ENCODE measurements around the gene NXNL2. TPM values are rescaled to one million over a fixed set of nuclear protein-coding genes. Genes with fewer than 3 reads are reported as not detected.
A peak's percentile ranks its signal among the peaks of the same experiment; 100 is the strongest.

Gene NXNL2
- total RNA-seq, result not detected

DNA sequence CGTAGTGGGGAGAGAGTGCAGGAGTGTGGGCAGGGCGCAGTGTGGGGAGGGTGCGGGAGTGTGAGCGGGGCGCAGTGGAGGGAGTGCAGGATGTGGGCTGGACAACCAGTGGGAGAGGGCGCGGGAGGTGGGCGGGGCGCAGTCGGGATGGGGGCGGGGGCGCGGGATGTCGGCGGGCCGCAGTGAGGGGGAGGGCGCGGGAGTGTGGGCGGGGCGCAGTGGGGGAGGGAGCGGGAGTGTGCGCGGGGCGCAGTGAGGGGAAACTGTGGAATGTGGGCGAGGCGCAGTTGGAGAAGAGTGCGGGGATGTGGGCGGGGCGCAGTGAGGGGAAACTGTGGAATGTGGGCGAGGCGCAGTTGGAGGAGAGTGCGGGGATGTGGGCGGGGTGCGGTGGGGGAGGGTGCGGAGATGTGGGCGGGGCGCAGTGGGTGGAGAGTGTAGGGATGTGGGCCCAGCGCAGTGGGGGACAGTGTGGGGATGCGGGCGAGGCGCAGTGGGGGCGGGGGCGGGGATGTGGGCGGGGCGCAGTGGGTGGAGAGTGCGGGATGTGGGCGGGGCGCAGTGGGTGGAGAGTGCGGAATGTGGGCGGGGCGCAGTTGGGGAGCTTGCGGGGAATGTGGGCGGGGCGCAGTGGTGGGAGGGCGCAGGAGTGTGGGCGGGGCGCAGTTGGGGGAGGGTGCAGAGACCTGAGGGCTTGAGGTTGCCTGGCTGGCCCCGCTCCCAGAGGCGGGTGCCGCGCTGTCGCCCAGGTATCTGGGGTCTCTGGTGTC, at the start of gene NXNL2:
Gene NXNL2, plus strand, starts transcription at position 723 of the 770 bp plus-strand sequence. CDS start 257 bp downstream, outside the sequence.
- Mint-ChIP-seq H3K4me3 (no peak within 1 kb of the TSS), H3K36me3 (ENCODE audit: low read depth) (no peaks in the 10 kb centered on the region), H3K4me1 (ENCODE audit: low read depth) (peaks cover 28% of the 10 kb centered on the region), H3K27ac (no peak within 1 kb of the TSS), H3K9me3 (ENCODE audit: insufficient read depth) (no peaks in the 10 kb centered on the region), H3K27me3 (ENCODE audit: low read depth) (peaks cover 49% of the 10 kb centered on the region)
- DNase-seq (peak; percentile 48), ATAC-seq (peak; percentile 59)
- ChIA-PET CTCF (no interaction called here), POLR2A (no interaction called here)

DNA sequence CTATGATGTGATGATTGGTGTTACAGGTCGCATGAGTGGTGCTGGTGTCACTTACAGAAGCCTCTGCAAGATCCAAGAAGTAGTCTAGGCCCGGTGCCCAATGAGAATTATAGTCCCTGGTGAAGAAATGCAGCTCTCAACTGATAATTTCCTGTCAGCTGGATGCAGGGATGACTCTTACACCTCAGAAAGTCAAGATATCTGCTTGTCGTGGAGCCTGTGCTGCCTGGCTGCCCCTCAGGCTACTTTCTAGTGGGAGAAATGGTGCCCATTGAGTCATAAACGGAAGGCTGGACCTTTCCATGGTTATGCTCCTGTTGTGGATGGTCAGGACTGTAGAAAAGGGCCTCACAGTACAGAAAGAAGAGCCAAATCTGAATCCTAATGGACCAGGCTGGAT, 46.8 kb upstream of the NXNL2 start:
- Mint-ChIP-seq H3K36me3 (ENCODE audit: low read depth) (peaks cover 2% of the 10 kb centered on the region), H3K27ac (no peak overlapping the region), H3K27me3 (ENCODE audit: low read depth) (no peaks in the 10 kb centered on the region), H3K9me3 (ENCODE audit: insufficient read depth) (no peaks in the 10 kb centered on the region), H3K4me3 (no peak overlapping the region), H3K4me1 (ENCODE audit: low read depth) (no peaks in the 10 kb centered on the region)
- POLR2A ChIA-PET, result no interaction called here
- no peak for ATAC-seq
- CTCF ChIA-PET, result no interaction called here
- no peak for DNase-seq

DNA sequence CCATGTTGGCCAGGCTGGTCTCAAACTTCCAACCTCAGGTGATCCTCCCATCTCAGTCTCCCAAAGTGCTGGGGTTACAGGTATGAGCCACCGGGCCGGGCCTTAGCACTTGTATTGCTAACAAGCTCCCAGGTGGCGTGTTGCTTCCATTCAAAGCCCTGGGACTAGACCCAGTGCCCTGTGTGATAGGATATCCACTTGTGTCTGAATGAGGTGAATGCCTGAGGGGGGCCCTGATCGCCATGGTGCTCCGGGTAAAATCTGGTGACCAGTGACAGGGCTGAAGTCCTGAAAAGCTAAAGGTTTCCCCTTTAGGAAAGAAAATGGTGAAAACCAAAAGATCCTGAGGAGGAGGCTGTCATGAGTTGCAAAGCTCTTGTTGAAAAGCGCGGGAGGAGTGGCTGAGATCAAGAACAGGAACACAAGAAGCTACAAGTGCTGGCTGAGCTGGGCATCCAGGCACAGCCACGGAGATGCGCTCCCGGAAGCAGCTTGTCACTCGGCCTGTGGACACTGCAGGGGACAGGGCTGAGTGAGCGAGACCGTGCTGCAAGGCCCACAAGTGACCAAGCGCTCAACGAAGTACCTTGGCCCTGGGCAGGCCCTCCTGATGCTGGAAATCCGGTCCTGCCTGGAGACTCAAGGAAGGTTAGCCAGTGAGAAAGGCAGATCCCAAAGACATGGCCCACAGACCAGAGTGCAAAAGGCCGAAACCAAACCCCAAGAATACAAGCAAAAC, 39.8 kb upstream of the NXNL2 start:
- Mint-ChIP-seq H3K4me1 (ENCODE audit: low read depth) (no peaks in the 10 kb centered on the region), H3K36me3 (ENCODE audit: low read depth) (no peaks in the 10 kb centered on the region), H3K27ac (no peak overlapping the region), H3K9me3 (ENCODE audit: insufficient read depth) (no peaks in the 10 kb centered on the region), H3K4me3 (no peak overlapping the region), H3K27me3 (ENCODE audit: low read depth) (no peaks in the 10 kb centered on the region)
- CTCF ChIA-PET, result interaction anchor here (0.7 kb wide), 1 partner anchor 78 kb away, joined by 3 read pairs; no protein-coding TSS in a partner anchor
- POLR2A ChIA-PET, result no interaction called here
- DNase-seq (no peak), ATAC-seq (no peak)

DNA sequence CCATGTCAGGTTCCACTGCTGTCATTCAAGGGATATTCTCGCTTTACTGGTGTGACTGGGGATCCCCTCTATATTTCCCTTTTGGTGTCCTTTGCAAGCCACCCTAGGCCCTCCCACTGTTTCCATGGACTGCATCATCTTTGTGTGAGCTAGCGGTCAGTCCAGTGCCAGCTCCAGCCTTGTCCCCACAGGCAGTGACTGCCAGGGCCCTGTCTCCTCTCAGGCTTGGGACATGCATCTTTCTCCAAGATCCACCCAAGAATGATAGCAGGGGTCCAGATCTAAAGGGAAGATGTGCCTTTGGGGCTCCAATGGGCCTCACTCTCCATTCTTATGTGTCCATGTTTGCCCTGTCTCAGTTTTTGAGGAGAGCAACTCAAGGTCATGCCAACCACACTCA, 37.8 kb upstream of the NXNL2 start:
- POLR2A ChIA-PET, result no interaction called here
- no peaks in the 10 kb centered on the region for H3K9me3 Mint-ChIP-seq (ENCODE audit: insufficient read depth)
- CTCF ChIA-PET, result no interaction called here

DNA sequence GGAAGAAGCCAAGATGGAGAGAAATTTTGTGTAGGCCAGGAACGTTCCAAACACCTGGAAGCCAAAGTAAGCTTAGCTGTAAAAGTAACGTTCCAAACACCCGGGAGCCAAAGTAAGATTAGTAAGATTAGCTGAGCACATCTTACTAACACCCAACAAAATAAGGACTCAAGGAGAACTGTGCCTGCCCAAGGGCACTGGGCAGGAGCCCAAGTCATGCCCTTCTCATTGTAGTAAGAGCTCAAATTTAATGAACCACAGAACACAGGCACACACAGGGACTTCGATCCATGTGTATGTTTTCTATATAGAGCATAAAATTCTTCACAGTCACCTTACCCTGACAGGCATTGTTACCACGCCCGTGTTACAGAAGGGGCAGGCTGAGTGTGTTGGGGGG, 36.1 kb upstream of the NXNL2 start:
- no peak overlapping the region for H3K27ac Mint-ChIP-seq
- H3K36me3 Mint-ChIP-seq (ENCODE audit: low read depth), result no peaks in the 10 kb centered on the region
- no peak overlapping the region for H3K4me3 Mint-ChIP-seq
- no peaks in the 10 kb centered on the region for H3K27me3 Mint-ChIP-seq (ENCODE audit: low read depth)
- ChIA-PET POLR2A (no interaction called here), CTCF (no interaction called here)
- no peaks in the 10 kb centered on the region for H3K4me1 Mint-ChIP-seq (ENCODE audit: low read depth)
- no peaks in the 10 kb centered on the region for H3K9me3 Mint-ChIP-seq (ENCODE audit: insufficient read depth)
- no peak for DNase-seq
- no peak for ATAC-seq

More for the DNA sequence above, 37.8 kb upstream of the NXNL2 start:
- H3K36me3 Mint-ChIP-seq (ENCODE audit: low read depth), result no peaks in the 10 kb centered on the region
- no peak for ATAC-seq
- H3K27me3 Mint-ChIP-seq (ENCODE audit: low read depth), result no peaks in the 10 kb centered on the region
- H3K4me3 Mint-ChIP-seq, result no peak overlapping the region
- no peak overlapping the region for H3K27ac Mint-ChIP-seq
- H3K4me1 Mint-ChIP-seq (ENCODE audit: low read depth), result no peaks in the 10 kb centered on the region
- DNase-seq, result no peak

DNA sequence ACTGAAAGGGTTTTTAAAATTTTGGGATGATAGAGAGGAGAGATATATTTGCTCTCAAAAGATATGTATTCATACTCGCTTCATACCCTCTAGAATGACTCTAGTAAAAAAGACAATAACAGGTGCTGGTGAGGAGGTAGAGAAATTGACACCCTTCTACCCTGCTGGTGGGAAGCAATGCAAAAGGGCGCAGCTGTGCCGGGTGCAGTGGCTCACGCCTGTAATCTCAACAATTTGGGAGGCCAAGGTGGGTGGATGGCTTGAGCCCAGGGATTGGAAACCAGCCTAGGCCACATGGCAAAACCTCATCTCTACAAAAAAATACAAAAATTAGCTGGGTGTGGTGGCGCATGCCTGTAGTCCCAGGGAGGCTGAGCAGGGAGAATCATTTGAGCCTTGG, 33.9 kb upstream of the NXNL2 start:
- DNase-seq (no peak), ATAC-seq (no peak)
- Mint-ChIP-seq H3K27me3 (ENCODE audit: low read depth) (peaks cover 5% of the 10 kb centered on the region), H3K27ac (no peak overlapping the region), H3K4me3 (no peak overlapping the region), H3K4me1 (ENCODE audit: low read depth) (no peaks in the 10 kb centered on the region), H3K36me3 (ENCODE audit: low read depth) (no peaks in the 10 kb centered on the region), H3K9me3 (ENCODE audit: insufficient read depth) (no peaks in the 10 kb centered on the region)
- ChIA-PET CTCF (no interaction called here), POLR2A (no interaction called here)

DNA sequence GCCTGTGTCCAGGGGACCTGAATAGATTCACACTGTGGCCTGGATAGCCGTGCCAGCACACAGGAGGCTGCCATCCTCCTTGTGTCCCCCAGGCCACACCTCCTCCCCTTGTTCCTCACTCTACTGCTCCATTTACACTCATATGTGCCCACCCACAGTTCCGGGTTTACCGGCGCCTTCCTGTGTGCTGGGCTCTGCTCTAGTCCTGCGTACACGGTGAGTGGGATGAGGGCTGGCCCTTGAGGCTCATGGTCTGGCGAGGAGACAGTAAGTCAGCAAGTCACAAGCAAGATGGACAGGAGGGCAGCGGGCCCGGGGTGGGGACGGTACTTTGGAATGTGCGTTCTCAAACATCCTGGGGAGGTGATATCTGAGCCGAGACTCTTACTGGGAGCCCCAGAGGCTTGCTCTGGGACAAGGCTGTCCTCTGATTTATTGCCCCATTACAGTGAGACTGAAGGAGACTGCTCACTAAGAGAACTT, 32.4 kb upstream of the NXNL2 start:
- ChIA-PET CTCF (no interaction called here), POLR2A (no interaction called here)
- no peaks in the 10 kb centered on the region for H3K4me1 Mint-ChIP-seq (ENCODE audit: low read depth)
- H3K36me3 Mint-ChIP-seq (ENCODE audit: low read depth), result no peaks in the 10 kb centered on the region
- no peak overlapping the region for H3K27ac Mint-ChIP-seq
- no peak overlapping the region for H3K4me3 Mint-ChIP-seq
- peaks cover 5% of the 10 kb centered on the region for H3K27me3 Mint-ChIP-seq (ENCODE audit: low read depth)
- H3K9me3 Mint-ChIP-seq (ENCODE audit: insufficient read depth), result no peaks in the 10 kb centered on the region
- DNase-seq (no peak), ATAC-seq (no peak)

DNA sequence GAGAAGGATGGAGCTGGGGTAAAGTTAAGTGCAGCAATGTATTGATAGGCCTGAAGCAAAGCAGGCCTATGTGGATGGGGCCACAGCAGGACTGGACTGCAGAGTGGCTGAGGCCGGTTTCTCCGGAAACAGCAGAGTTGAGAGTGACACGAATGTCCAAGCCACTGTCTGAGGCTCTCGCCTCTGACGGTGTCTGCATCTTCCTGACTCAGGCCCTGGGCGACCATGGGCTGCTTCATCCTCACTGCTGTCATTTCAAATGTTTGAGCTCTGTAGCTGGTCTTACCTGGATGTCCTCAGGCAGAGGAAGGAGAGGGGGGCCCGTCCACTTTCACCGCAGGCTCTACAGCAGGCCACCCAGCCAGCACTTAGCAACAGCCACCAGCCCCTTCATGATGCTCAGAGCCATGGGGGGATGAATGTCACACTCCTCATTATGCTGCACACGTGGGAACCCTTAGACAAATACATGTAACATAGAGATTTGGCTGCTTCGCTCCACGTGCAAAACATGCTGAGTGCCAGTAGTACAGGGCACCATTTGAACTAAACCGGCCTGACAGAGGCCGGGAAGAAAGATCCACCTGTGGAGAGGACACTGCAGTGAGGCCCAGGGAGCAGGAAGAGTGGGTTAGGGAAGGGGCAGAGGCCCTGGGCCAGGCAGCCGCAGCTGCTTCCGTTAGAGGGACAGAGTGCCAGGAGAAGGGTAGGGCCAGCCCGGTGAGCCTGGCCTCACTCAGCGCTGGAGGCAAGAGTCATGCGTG, 31.7 kb upstream of the NXNL2 start:
- Mint-ChIP-seq H3K36me3 (ENCODE audit: low read depth) (no peaks in the 10 kb centered on the region), H3K9me3 (ENCODE audit: insufficient read depth) (no peaks in the 10 kb centered on the region), H3K27me3 (ENCODE audit: low read depth) (peaks cover 5% of the 10 kb centered on the region), H3K4me1 (ENCODE audit: low read depth) (no peaks in the 10 kb centered on the region), H3K4me3 (no peak overlapping the region), H3K27ac (no peak overlapping the region)
- ChIA-PET POLR2A (no interaction called here), CTCF (no interaction called here)
- ATAC-seq (no peak), DNase-seq (no peak)

DNA sequence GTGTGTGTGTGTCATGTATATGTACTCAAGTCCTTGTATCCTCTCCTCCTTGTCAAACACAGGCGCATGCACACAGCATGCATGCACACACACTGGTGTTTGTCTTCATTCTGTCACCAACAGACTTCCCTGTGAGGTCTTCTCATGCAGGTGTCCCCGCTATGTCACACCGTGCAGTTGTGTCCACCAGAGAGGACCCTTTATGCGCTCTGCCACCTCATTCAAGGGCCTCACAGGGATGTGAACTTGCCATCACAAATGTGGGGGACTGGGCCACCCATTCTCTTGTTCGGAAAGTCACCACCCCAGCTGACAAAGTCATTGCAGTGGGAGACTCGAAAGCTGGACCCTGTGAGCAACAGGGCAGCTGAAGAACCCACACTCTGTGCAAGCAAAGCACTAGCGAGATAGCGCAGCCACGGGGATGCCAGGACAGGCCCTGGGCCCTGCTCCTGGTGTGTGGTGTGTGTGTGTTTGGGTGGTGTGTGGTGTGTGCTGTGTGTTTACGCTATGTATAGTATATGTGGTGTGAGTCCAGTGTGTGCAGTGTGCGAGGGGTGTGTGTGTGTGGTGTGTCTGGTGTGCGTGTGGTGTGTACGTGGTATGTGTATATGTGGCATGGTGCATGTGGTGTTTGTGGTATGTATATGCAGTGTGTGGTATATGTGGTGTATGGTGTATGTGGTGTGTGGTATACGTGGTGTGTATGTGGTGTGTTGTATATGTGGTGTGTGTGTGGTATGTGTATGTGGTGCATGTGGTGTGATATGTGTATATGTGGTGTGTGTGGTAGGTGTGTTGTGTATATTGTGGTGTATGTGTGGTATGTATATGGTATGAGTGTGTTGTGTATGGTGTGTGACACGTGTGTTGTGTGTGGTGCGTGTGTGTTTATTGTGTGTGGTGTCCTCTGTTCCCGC, 30.9 kb upstream of the NXNL2 start:
- Mint-ChIP-seq H3K4me1 (ENCODE audit: low read depth) (no peaks in the 10 kb centered on the region), H3K36me3 (ENCODE audit: low read depth) (no peaks in the 10 kb centered on the region), H3K27ac (no peak overlapping the region), H3K27me3 (ENCODE audit: low read depth) (peaks cover 5% of the 10 kb centered on the region), H3K4me3 (no peak overlapping the region), H3K9me3 (ENCODE audit: insufficient read depth) (peaks cover 5% of the 10 kb centered on the region)
- POLR2A ChIA-PET, result no interaction called here
- CTCF ChIA-PET, result no interaction called here
- DNase-seq (no peak), ATAC-seq (no peak)

DNA sequence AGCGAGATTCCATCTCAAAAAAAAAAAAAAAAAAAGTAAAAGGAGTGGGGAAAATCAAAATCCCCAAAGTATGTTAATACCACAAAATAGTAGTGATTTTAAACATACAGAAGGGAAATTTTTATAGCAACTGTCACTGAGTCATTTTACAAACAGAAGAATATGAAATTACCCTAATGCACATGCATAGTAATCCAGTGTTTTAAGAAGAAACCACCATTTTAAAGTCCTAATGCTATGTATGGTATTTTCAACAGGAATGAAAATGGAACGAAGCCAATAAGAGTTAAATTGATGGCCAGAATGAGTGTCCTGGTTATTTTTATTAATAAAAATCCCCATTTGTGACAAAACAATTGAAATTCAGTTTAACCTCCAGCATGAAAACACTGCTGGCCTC, 26.7 kb upstream of the NXNL2 start:
- ChIA-PET POLR2A (no interaction called here), CTCF (no interaction called here)
- no peak for ATAC-seq
- H3K27me3 Mint-ChIP-seq (ENCODE audit: low read depth), result peaks cover 15% of the 10 kb centered on the region
- no peak overlapping the region for H3K4me3 Mint-ChIP-seq
- no peak overlapping the region for H3K27ac Mint-ChIP-seq
- no peaks in the 10 kb centered on the region for H3K36me3 Mint-ChIP-seq (ENCODE audit: low read depth)
- no peaks in the 10 kb centered on the region for H3K4me1 Mint-ChIP-seq (ENCODE audit: low read depth)
- no peak for DNase-seq
- H3K9me3 Mint-ChIP-seq (ENCODE audit: insufficient read depth), result peaks cover 5% of the 10 kb centered on the region

DNA sequence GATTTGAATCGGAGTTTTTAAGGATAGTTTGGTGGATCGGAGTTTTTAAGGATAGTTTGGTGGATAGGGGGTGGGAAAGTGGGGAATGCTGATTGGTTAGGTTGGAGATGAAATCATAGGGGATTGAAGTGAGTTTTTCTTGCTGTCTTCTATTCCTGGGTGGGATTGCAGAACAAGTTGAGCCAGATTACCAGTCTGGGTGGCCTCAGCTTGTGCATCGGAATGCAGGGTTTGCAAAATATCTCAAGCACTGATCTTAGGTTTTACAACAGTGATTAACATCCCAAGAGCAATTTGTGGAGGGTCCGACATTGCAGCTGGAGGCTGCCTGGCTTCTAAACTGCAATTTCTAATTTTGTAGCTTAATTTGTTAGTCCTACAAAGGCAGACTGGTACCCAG, 23.1 kb upstream of the NXNL2 start:
- no peaks in the 10 kb centered on the region for H3K36me3 Mint-ChIP-seq (ENCODE audit: low read depth)
- ChIA-PET POLR2A (no interaction called here), CTCF (no interaction called here)
- H3K4me3 Mint-ChIP-seq, result no peak overlapping the region
- no peak for DNase-seq
- H3K9me3 Mint-ChIP-seq (ENCODE audit: insufficient read depth), result peaks cover 8% of the 10 kb centered on the region
- no peak for ATAC-seq
- no peak overlapping the region for H3K27ac Mint-ChIP-seq
- no peaks in the 10 kb centered on the region for H3K4me1 Mint-ChIP-seq (ENCODE audit: low read depth)
- H3K27me3 Mint-ChIP-seq (ENCODE audit: low read depth), result peaks cover 10% of the 10 kb centered on the region

Measured in activated CD8-positive, alpha-beta T cell treated with anti-CD3 and anti-CD28 coated beads, Interleukin-2, amount 10 ng/mL, durations not matched to agents 7 days and 5 days (primary cell).